ENCODE results near the gene SYMPK.

SYMPK gene

GRCh38 chr19:45767881-45768654, 94.9 kb downstream of the SYMPK start (continued):
- TF ChIP-seq, protein P1, sequence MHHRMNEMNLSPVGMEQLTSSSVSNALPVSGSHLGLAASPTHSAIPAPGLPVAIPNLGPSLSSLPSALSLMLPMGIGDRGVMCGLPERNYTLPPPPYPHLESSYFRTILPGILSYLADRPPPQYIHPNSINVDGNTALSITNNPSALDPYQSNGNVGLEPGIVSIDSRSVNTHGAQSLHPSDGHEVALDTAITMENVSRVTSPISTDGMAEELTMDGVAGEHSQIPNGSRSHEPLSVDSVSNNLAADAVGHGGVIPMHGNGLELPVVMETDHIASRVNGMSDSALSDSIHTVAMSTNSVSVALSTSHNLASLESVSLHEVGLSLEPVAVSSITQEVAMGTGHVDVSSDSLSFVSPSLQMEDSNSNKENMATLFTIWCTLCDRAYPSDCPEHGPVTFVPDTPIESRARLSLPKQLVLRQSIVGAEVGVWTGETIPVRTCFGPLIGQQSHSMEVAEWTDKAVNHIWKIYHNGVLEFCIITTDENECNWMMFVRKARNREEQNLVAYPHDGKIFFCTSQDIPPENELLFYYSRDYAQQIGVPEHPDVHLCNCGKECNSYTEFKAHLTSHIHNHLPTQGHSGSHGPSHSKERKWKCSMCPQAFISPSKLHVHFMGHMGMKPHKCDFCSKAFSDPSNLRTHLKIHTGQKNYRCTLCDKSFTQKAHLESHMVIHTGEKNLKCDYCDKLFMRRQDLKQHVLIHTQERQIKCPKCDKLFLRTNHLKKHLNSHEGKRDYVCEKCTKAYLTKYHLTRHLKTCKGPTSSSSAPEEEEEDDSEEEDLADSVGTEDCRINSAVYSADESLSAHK (tag by site-specific recombination; IDR thresholded peaks at IDR 0.05) = no peak
- TF ChIP-seq KLF10 (tag by site-specific recombination; IDR thresholded peaks at IDR 0.05) = peak; percentile 57; the same call in 1 of the 2 replicates
- TF ChIP-seq, protein P2, sequence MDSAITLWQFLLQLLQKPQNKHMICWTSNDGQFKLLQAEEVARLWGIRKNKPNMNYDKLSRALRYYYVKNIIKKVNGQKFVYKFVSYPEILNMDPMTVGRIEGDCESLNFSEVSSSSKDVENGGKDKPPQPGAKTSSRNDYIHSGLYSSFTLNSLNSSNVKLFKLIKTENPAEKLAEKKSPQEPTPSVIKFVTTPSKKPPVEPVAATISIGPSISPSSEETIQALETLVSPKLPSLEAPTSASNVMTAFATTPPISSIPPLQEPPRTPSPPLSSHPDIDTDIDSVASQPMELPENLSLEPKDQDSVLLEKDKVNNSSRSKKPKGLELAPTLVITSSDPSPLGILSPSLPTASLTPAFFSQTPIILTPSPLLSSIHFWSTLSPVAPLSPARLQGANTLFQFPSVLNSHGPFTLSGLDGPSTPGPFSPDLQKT (IDR thresholded peaks at IDR 0.05; ENCODE audit: borderline replicate concordance, low read depth, low read length) = no peak
- TF ChIP-seq, protein P3, sequence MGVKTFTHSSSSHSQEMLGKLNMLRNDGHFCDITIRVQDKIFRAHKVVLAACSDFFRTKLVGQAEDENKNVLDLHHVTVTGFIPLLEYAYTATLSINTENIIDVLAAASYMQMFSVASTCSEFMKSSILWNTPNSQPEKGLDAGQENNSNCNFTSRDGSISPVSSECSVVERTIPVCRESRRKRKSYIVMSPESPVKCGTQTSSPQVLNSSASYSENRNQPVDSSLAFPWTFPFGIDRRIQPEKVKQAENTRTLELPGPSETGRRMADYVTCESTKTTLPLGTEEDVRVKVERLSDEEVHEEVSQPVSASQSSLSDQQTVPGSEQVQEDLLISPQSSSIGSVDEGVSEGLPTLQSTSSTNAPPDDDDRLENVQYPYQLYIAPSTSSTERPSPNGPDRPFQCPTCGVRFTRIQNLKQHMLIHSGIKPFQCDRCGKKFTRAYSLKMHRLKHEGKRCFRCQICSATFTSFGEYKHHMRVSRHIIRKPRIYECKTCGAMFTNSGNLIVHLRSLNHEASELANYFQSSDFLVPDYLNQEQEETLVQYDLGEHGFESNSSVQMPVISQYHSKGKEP (tag by site-specific recombination; IDR thresholded peaks at IDR 0.05) = 0 out of 2 replicates have a peak, but pooled peaks have one; percentile 21

DNA sequence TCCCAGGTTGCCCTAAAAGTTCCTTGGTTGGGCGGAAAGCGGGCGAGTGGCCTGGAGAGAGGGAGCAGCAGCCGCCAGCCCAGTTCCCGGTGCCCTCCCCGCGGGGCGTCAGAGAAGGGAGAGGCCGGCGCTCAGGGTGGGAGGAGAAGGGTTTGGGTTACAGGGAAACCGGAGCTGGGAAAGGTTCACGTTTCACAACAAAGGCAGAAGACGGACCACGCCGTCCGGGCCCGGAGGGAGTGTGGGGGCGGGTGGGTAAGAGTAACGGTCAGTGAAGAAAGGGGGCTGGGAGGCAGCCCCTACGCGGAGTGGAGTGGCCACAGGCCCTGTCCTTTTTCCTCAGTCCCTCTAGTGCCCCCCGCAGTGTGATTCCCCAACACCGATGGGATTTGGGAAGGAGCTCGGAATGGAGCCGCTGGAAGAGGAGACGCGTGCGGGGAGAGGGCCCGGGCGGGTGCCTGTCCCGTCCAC, 95.5 kb downstream of the SYMPK start:
- H3K9me3 ChIP-seq (ENCODE audit: control insufficient read depth, insufficient read depth, low read depth, low read length) = no peaks in the 10 kb centered on the region
- CTCF ChIA-PET = interaction anchor here (0.9 to 2.8 kb wide), 4 partner anchors 50 to 96 kb away, joined by 3 to 37 read pairs (median 6); partner anchors contain the start of genes QPCTL and SNRPD2
- peak overlapping the region; percentile 70 for H3K4me3 ChIP-seq (ENCODE audit: low read depth, low read length)
- peak overlapping the region; percentile 98 for H3K27ac ChIP-seq (ENCODE audit: extremely low read depth, low read depth, low read length)
- POLR2A ChIA-PET = interaction anchor here (0.6 to 7.2 kb wide), 15 partner anchors 10 to 126 kb away, joined by 3 to 133 read pairs (median 14); partner anchors contain the start of genes DMWD, FBXO46, QPCTL and SNRPD2
- peaks cover 0 to 12% of the 10 kb centered on the region in 2 experiments; a peak in 2 of 3 replicates for H3K36me3 ChIP-seq (ENCODE audit: control insufficient read depth in 2 of 2, insufficient read depth in 1 of 2, low read length in 2 of 2)
- H3K4me1 ChIP-seq (ENCODE audit: control insufficient read depth, insufficient read depth, low read length) = peaks cover 25% of the 10 kb centered on the region
- TF ChIP-seq HOXD13 (CRISPR knock-in tag; IDR thresholded peaks at IDR 0.05; ENCODE audit: borderline replicate concordance) (no peak), ZNF19 (tag by site-specific recombination; IDR thresholded peaks at IDR 0.05; ENCODE audit: low read depth) (no peak), GLIS2 (tag by site-specific recombination; IDR thresholded peaks at IDR 0.05) (0 out of 2 replicates have a peak, but pooled peaks have one; percentile 34), BCL11A (tag by site-specific recombination; IDR thresholded peaks at IDR 0.05; ENCODE audit: low read depth) (peak; percentile 47), EGR2 (tag by site-specific recombination; IDR thresholded peaks at IDR 0.05; ENCODE audit: low read depth) (peak; percentile 83), ZBTB17 (tag by site-specific recombination; IDR thresholded peaks at IDR 0.05) (no peak), ZNF670 (tag by site-specific recombination; IDR thresholded peaks at IDR 0.05; ENCODE audit: low read depth) (no peak), SP3 (tag by site-specific recombination; IDR thresholded peaks at IDR 0.05) (peak; percentile 34), ZIC2 (tag by site-specific recombination; IDR thresholded peaks at IDR 0.05) (peak; percentile 74), ZBTB1 (tag by site-specific recombination; IDR thresholded peaks at IDR 0.05) (no peak), ZFP37 (tag by site-specific recombination; IDR thresholded peaks at IDR 0.05) (no peak), BCL11B (tag by site-specific recombination; IDR thresholded peaks at IDR 0.05; ENCODE audit: low read depth) (no peak), ZNF366 (tag by site-specific recombination; conservative IDR thresholded peaks at IDR 0.05) (peak; percentile 77), ZFHX2 (tag by site-specific recombination; conservative IDR thresholded peaks at IDR 0.05) (peak; percentile 91), PATZ1 (tag by site-specific recombination; IDR thresholded peaks at IDR 0.05) (peak; percentile 87)
- TF ChIP-seq, protein P4, sequence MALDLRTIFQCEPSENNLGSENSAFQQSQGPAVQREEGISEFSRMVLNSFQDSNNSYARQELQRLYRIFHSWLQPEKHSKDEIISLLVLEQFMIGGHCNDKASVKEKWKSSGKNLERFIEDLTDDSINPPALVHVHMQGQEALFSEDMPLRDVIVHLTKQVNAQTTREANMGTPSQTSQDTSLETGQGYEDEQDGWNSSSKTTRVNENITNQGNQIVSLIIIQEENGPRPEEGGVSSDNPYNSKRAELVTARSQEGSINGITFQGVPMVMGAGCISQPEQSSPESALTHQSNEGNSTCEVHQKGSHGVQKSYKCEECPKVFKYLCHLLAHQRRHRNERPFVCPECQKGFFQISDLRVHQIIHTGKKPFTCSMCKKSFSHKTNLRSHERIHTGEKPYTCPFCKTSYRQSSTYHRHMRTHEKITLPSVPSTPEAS (tag by site-specific recombination; IDR thresholded peaks at IDR 0.05) = no peak
- TF ChIP-seq, protein P1 (tag by site-specific recombination; IDR thresholded peaks at IDR 0.05) = peak; percentile 81
- TF ChIP-seq, protein P5, sequence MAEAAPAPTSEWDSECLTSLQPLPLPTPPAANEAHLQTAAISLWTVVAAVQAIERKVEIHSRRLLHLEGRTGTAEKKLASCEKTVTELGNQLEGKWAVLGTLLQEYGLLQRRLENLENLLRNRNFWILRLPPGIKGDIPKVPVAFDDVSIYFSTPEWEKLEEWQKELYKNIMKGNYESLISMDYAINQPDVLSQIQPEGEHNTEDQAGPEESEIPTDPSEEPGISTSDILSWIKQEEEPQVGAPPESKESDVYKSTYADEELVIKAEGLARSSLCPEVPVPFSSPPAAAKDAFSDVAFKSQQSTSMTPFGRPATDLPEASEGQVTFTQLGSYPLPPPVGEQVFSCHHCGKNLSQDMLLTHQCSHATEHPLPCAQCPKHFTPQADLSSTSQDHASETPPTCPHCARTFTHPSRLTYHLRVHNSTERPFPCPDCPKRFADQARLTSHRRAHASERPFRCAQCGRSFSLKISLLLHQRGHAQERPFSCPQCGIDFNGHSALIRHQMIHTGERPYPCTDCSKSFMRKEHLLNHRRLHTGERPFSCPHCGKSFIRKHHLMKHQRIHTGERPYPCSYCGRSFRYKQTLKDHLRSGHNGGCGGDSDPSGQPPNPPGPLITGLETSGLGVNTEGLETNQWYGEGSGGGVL (tag by site-specific recombination; IDR thresholded peaks at IDR 0.05) = peak; percentile 82

Data from HEK293 (cell line).